Panc1 (cell line): ENCODE measurements around the gene CHRNB4. TPM values are rescaled to one million over a fixed set of nuclear protein-coding genes. Genes with fewer than 3 reads are reported as not detected.

Source experiments
- ATAC-seq: fragments of 200-7000 bp; cut with Tn5 transposase; 2 replicates; pipeline ENCODE4 v1.9.1; 2020; ENCODE audit warnings: mild to moderate bottlenecking, moderate library complexity
- BruUV-seq: library from RNA; stranded (reverse); fragments of 400-500 nt; replicated peaks from 2 replicates; lab custom pipeline; 2021; lab: Mats Ljungman, UMichigan
- CTCF ChIA-PET: fragments of 300-600 bp; sonication (Branson Sonifier 250); formaldehyde crosslinking; loops from one replicate; lab custom pipeline; 2022; ENCODE audit warnings: antibody characterized with exemption; lab: Charles Lee
- POLR2A ChIA-PET: fragments of 300-600 bp; sonication (Branson Sonifier 250); formaldehyde crosslinking; loops from one replicate; lab custom pipeline; 2022; ENCODE audit warnings: antibody characterized with exemption; lab: Charles Lee
- DNase-seq: peaks from one replicate; pipeline ENCODE4 v3.0.0-alpha.2; 2010; ENCODE audit warnings: low read depth, low spot score
- H3K27ac ChIP-seq: 2 replicates; pipeline ENCODE4 v1.5.1; 2011; ENCODE audit warnings: mild to moderate bottlenecking, low read length, inconsistent platforms
- H3K27me3 ChIP-seq: fragments of 200-500 bp; sonication (Bioruptor generic); 2 replicates; pipeline ENCODE4 v1.6.0; 2014; ENCODE audit warnings: low read length, inconsistent platforms; ENCODE audit not compliant: control insufficient read depth, insufficient read depth
- H3K36me3 ChIP-seq: fragments of 200-500 bp; sonication (Bioruptor generic); 2 replicates; pipeline ENCODE4 v1.5.1; 2014; ENCODE audit warnings: inconsistent platforms, mild to moderate bottlenecking, low read length, moderate library complexity; ENCODE audit not compliant: control insufficient read depth, insufficient read depth
- H3K4me1 ChIP-seq: 2 replicates; pipeline ENCODE4 v1.5.1; 2011; ENCODE audit warnings: inconsistent platforms, mild to moderate bottlenecking, low read length, moderate library complexity; ENCODE audit not compliant: control insufficient read depth, insufficient read depth
- H3K4me3 ChIP-seq, 2 experiments: 2 replicates each; pipeline ENCODE4 v1.5.1; 2011 to 2012; ENCODE audit warnings: low read depth in 2 of 2, low read length in 2 of 2, mild to moderate bottlenecking in 2 of 2, inconsistent platforms in 1 of 2, moderate library complexity in 1 of 2
- H3K9me3 ChIP-seq: fragments of 200-500 bp; sonication (Bioruptor generic); 2 replicates; pipeline ENCODE4 v1.5.1; 2014; ENCODE audit warnings: low read depth, mild to moderate bottlenecking, inconsistent platforms, low read length, moderate library complexity; ENCODE audit not compliant: control insufficient read depth, insufficient read depth
- POLR2AphosphoS5 ChIP-seq: IDR thresholded peaks from 2 replicates; pipeline ENCODE4 v1.6.1; 2012; ENCODE audit warnings: mild to moderate bottlenecking, low read depth, low read length, moderate library complexity
- SIN3A ChIP-seq: IDR thresholded peaks from 2 replicates; pipeline ENCODE4 v1.6.1; 2012; ENCODE audit warnings: low read depth, mild to moderate bottlenecking, low read length, moderate library complexity, borderline replicate concordance; ENCODE audit not compliant: insufficient read depth
- TCF7L2 ChIP-seq: IDR thresholded peaks from 2 replicates; pipeline ENCODE4 v1.6.1; 2011; ENCODE audit warnings: mild to moderate bottlenecking, low read depth, low read length, inconsistent platforms
- in situ Hi-C: cut with HindIII; loops from 2 replicates; pipeline ENCODE4 v1.10.0; 2016; ENCODE audit warnings: low sequenced_read_pairs, low pct_unique_long_range_greater_than_20kb
- intact Hi-C: fragments of 100-400 bp; cut with micrococcal nuclease; formaldehyde crosslinking; loops from one replicate; pipeline ENCODE4 v1.10.0; 2022; ENCODE audit not compliant: unreplicated experiment
- total RNA-seq: library from RNA; stranded (reverse); gene quantifications from one replicate; pipeline ENCODE4 v1.2.1, GENCODE V29; 2021; ENCODE audit not compliant: unreplicated experiment
- TF ChIP-seq, protein P1 (sequence below), 2 experiments: IDR thresholded peaks; 2 replicates each; pipeline ENCODE4 v1.6.1; 2011 to 2012; ENCODE audit warnings: low read depth in 2 of 2, control low read depth in 1 of 2, low read length in 1 of 2, mild to moderate bottlenecking in 1 of 2, moderate library complexity in 1 of 2; ENCODE audit not compliant: insufficient read depth in 1 of 2
- TF ChIP-seq, protein P2 (sequence below): fragments of 450-650 bp; IDR thresholded peaks from 2 replicates; pipeline ENCODE4 v1.5.1; 2017; ENCODE audit warnings: mild to moderate bottlenecking

CHRNB4 gene
- total RNA-seq, 1 experiment from 2014 or later = not detected

DNA sequence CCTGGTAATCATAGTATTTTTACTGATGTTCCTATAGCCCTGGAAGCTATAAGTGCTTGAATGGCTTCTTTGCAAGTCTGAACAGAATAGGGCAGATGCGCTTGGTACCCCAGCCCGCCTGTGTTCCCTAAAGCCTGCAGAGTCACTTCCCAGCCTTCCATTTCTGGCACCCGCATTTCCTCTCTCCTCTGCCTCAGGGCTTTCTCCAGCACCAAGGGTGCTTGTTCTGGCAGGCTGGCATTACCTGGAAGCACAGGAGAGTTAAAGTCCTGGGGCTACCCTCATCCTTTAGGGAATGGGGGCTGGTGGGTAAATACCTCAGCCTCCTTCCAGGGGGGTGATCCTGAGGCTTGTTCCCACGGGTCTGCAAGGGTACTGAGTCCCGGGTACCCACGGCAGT, 12.8 kb downstream of the CHRNB4 start:
- in situ Hi-C loops (no loop called here), intact Hi-C loops (no loop called here)
- no TSS peak for BruUV-seq
- CTCF ChIA-PET = no interaction called here
- no peaks in the 10 kb centered on the region for H3K36me3 ChIP-seq
- POLR2A ChIA-PET = no interaction called here
- ATAC-seq = no peak
- 0 out of 2 replicates have a peak, but pooled peaks cover 2% of the 10 kb centered on the region for H3K27me3 ChIP-seq
- H3K27ac ChIP-seq = no peak overlapping the region
- H3K4me1 ChIP-seq = no peaks in the 10 kb centered on the region
- no peak for DNase-seq
- TF ChIP-seq TCF7L2 (no peak), POLR2AphosphoS5 (no peak), SIN3A (no peak)
- TF ChIP-seq, protein P1, sequence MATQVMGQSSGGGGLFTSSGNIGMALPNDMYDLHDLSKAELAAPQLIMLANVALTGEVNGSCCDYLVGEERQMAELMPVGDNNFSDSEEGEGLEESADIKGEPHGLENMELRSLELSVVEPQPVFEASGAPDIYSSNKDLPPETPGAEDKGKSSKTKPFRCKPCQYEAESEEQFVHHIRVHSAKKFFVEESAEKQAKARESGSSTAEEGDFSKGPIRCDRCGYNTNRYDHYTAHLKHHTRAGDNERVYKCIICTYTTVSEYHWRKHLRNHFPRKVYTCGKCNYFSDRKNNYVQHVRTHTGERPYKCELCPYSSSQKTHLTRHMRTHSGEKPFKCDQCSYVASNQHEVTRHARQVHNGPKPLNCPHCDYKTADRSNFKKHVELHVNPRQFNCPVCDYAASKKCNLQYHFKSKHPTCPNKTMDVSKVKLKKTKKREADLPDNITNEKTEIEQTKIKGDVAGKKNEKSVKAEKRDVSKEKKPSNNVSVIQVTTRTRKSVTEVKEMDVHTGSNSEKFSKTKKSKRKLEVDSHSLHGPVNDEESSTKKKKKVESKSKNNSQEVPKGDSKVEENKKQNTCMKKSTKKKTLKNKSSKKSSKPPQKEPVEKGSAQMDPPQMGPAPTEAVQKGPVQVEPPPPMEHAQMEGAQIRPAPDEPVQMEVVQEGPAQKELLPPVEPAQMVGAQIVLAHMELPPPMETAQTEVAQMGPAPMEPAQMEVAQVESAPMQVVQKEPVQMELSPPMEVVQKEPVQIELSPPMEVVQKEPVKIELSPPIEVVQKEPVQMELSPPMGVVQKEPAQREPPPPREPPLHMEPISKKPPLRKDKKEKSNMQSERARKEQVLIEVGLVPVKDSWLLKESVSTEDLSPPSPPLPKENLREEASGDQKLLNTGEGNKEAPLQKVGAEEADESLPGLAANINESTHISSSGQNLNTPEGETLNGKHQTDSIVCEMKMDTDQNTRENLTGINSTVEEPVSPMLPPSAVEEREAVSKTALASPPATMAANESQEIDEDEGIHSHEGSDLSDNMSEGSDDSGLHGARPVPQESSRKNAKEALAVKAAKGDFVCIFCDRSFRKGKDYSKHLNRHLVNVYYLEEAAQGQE (IDR thresholded peaks at IDR 0.05; ENCODE audit: insufficient read depth in 1 of 2, low read depth in 2 of 2, low read length in 1 of 2) = no peak
- TF ChIP-seq, protein P2, sequence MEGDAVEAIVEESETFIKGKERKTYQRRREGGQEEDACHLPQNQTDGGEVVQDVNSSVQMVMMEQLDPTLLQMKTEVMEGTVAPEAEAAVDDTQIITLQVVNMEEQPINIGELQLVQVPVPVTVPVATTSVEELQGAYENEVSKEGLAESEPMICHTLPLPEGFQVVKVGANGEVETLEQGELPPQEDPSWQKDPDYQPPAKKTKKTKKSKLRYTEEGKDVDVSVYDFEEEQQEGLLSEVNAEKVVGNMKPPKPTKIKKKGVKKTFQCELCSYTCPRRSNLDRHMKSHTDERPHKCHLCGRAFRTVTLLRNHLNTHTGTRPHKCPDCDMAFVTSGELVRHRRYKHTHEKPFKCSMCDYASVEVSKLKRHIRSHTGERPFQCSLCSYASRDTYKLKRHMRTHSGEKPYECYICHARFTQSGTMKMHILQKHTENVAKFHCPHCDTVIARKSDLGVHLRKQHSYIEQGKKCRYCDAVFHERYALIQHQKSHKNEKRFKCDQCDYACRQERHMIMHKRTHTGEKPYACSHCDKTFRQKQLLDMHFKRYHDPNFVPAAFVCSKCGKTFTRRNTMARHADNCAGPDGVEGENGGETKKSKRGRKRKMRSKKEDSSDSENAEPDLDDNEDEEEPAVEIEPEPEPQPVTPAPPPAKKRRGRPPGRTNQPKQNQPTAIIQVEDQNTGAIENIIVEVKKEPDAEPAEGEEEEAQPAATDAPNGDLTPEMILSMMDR = no peak
- H3K4me3 ChIP-seq = no peak overlapping the region
- H3K9me3 ChIP-seq = no peaks in the 10 kb centered on the region; the same call in 1 of the 2 replicates

DNA sequence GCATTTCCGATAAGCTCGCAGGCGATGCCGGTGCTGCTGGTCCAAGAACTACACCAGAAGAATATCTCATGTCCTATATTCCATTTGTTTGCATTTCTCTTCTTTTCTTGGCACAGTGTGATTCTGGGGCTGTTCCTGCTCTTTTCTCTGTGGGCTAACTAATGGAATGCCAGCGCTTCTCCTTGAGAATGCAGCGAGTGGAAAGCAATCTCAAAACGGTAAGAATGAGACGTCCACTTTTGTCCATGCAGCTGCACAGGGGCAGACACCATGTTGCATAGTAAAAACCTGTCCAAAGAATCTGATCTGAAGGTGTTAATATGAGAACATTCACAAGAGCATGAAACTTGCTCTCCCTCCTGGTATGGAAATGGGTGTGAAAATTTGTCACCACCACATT, 13.7 kb downstream of the CHRNB4 start:
- no peak for ATAC-seq
- no TSS peak for BruUV-seq

More for the DNA sequence above, 13.7 kb downstream of the CHRNB4 start:
- Histone ChIP-seq H3K4me3 (no peak overlapping the region), H3K27me3 (peaks cover 2% of the 10 kb centered on the region; the same call in 1 of the 2 replicates), H3K36me3 (no peaks in the 10 kb centered on the region), H3K27ac (no peak overlapping the region), H3K4me1 (no peaks in the 10 kb centered on the region), H3K9me3 (no peaks in the 10 kb centered on the region)
- POLR2A ChIA-PET = no interaction called here
- in situ Hi-C loops (no loop called here), intact Hi-C loops (no loop called here)
- CTCF ChIA-PET = interaction anchor here (1.4 kb wide), 1 partner anchor 11 kb away, joined by 4 read pairs; no protein-coding TSS in a partner anchor
- TF ChIP-seq, protein P1 (IDR thresholded peaks at IDR 0.05; ENCODE audit: insufficient read depth in 1 of 2, low read depth in 2 of 2, low read length in 1 of 2) = no peak
- TF ChIP-seq, protein P2 = no peak
- TF ChIP-seq SIN3A = no peak
- no peak for TF ChIP-seq TCF7L2
- no peak for TF ChIP-seq POLR2AphosphoS5
- no peak for DNase-seq
